Transverse colon (tissue), 3 donors: ENCODE results near the gene FLAD1.

Source experiments
- EP300 ChIP-seq: sonication (generic); formaldehyde crosslinking; IDR thresholded peaks from one replicate; pipeline ENCODE4 v1.6.1; 2017; ENCODE audit warnings: antibody characterized with exemption, low read depth
- TF ChIP-seq, protein P1 (sequence below), 5 experiments: fragments of 200-600 bp in 3 of 5; fragments of 450-650 bp in 2 of 5; sonication (generic) in 3 of 5; IDR thresholded peaks; 1 replicate in 2 of 5; 2 replicates in 3 of 5; pipeline ENCODE4 v1.5.1; 2016 to 2017; ENCODE audit warnings: antibody characterized with exemption in 5 of 5, inconsistent platforms in 3 of 5, mild to moderate bottlenecking in 2 of 5, moderate library complexity in 1 of 5

DNA sequence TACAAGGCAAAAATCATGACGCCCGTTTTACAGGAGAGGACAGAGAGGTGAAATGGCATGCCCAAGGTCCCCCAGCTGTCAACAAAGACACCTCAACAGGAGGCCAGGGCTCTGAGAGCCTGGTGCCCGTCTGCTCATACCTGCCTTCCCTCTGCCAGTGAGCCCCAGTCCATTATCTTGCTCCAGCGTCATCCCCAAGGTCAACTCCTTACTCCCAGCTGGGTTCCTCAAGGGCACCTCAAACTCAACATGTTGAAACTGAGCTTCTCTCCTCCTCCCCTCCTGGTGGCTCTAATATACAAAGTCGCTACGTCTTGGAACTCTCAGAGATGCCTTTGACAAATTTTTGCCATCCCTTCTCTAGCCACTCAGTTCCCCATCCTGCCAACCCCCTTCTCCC lies 30.5 kb upstream of the FLAD1 start:
- TF ChIP-seq, protein P1, sequence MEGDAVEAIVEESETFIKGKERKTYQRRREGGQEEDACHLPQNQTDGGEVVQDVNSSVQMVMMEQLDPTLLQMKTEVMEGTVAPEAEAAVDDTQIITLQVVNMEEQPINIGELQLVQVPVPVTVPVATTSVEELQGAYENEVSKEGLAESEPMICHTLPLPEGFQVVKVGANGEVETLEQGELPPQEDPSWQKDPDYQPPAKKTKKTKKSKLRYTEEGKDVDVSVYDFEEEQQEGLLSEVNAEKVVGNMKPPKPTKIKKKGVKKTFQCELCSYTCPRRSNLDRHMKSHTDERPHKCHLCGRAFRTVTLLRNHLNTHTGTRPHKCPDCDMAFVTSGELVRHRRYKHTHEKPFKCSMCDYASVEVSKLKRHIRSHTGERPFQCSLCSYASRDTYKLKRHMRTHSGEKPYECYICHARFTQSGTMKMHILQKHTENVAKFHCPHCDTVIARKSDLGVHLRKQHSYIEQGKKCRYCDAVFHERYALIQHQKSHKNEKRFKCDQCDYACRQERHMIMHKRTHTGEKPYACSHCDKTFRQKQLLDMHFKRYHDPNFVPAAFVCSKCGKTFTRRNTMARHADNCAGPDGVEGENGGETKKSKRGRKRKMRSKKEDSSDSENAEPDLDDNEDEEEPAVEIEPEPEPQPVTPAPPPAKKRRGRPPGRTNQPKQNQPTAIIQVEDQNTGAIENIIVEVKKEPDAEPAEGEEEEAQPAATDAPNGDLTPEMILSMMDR (IDR thresholded peaks at IDR 0.05): no peak
- TF ChIP-seq EP300: no peak
